ENCODE results near the gene TES. TPM values are rescaled to one million over a fixed set of nuclear protein-coding genes. Genes with fewer than 3 reads are reported as not detected.

TES gene
- total and polyA plus RNA-seq, 2 of the 13 experiments (the other 11 are each of a cell fraction or from before 2014, with no cell fraction given), result 21.6 to 23.0 TPM

DNA sequence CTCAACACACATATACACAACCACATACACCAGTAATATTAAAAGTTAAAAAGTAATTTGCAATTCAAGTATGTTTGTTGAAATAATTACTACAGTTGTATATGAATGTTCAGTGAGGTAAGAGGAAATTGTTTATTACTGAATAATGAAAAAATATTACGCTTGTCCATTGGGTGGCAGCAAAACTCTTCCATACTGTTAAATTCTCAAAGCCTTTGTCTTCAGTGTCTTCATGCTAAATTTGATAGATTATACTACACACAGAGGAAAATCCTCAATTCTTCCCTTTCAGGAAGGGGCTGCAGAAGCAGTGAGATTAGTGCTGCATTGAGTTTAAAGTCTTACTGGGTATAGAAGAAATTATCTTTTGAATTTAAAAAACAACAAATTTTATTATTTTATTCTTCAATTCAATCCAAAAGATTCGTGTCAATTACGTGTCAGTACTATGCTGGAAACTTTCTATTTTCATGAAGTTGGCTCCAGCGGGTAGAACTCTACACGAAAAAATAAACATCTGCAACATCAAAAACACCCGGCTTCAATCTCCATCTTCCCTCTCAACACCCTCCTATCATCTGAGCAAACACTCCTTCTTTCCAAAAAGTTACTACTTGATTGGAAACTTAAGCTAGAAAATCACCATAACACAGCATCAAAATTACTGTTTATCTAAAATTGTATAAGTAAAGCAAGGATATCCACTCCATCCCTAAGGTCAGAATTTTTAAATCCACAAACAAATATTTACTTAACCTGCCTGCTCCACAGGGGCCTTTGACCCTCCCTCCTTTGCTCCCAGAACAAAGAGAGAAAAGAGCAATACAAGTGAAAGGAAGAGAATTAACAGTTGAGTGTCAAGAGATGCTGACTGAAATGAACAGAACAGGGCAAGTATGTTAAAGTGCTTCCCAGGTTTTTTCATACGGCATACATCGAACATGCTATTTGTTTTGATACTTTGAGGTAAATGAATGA lies 37.0 kb upstream of the TES start (continued):
- TF ChIP-seq, protein P1, sequence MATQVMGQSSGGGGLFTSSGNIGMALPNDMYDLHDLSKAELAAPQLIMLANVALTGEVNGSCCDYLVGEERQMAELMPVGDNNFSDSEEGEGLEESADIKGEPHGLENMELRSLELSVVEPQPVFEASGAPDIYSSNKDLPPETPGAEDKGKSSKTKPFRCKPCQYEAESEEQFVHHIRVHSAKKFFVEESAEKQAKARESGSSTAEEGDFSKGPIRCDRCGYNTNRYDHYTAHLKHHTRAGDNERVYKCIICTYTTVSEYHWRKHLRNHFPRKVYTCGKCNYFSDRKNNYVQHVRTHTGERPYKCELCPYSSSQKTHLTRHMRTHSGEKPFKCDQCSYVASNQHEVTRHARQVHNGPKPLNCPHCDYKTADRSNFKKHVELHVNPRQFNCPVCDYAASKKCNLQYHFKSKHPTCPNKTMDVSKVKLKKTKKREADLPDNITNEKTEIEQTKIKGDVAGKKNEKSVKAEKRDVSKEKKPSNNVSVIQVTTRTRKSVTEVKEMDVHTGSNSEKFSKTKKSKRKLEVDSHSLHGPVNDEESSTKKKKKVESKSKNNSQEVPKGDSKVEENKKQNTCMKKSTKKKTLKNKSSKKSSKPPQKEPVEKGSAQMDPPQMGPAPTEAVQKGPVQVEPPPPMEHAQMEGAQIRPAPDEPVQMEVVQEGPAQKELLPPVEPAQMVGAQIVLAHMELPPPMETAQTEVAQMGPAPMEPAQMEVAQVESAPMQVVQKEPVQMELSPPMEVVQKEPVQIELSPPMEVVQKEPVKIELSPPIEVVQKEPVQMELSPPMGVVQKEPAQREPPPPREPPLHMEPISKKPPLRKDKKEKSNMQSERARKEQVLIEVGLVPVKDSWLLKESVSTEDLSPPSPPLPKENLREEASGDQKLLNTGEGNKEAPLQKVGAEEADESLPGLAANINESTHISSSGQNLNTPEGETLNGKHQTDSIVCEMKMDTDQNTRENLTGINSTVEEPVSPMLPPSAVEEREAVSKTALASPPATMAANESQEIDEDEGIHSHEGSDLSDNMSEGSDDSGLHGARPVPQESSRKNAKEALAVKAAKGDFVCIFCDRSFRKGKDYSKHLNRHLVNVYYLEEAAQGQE (IDR thresholded peaks at IDR 0.05; ENCODE audit: borderline replicate concordance in 1 of 2, low read depth in 1 of 2, low read length in 2 of 2), result peak in 1 of 2 experiments; percentile 71; a peak in 1 of 4 replicates
- 0 out of 2 replicates have a peak, but pooled peaks have one; percentile 31 for TF ChIP-seq IRF2 (CRISPR knock-in tag; IDR thresholded peaks at IDR 0.05)
- TF ChIP-seq RNF2 (conservative IDR thresholded peaks at IDR 0.05; ENCODE audit: low read depth), result no peak
- no peak for TF ChIP-seq SOX6 (IDR thresholded peaks at IDR 0.05)
- TF ChIP-seq SOX6 (CRISPR knock-in tag; IDR thresholded peaks at IDR 0.05), result peak; percentile 97
- TF ChIP-seq NR2F1 (CRISPR knock-in tag; IDR thresholded peaks at IDR 0.05), result peak; percentile 88 to 98
- TF ChIP-seq SOX5 (CRISPR knock-in tag; IDR thresholded peaks at IDR 0.05; ENCODE audit: borderline replicate concordance), result peak; percentile 93
- TF ChIP-seq FOXK1 (CRISPR knock-in tag; IDR thresholded peaks at IDR 0.05; ENCODE audit: borderline replicate concordance, low read depth), result peak; percentile 66; the same call in 1 of the 2 replicates
- TF ChIP-seq TEAD3 (CRISPR knock-in tag; optimal IDR thresholded peaks at IDR 0.05; ENCODE audit: borderline replicate concordance), result peak; percentile 50
- TF ChIP-seq SP140L (CRISPR knock-in tag; IDR thresholded peaks at IDR 0.05; ENCODE audit: borderline replicate concordance), result 0 out of 2 replicates have a peak, but pooled peaks have one; percentile 24
- TF ChIP-seq, protein P2, sequence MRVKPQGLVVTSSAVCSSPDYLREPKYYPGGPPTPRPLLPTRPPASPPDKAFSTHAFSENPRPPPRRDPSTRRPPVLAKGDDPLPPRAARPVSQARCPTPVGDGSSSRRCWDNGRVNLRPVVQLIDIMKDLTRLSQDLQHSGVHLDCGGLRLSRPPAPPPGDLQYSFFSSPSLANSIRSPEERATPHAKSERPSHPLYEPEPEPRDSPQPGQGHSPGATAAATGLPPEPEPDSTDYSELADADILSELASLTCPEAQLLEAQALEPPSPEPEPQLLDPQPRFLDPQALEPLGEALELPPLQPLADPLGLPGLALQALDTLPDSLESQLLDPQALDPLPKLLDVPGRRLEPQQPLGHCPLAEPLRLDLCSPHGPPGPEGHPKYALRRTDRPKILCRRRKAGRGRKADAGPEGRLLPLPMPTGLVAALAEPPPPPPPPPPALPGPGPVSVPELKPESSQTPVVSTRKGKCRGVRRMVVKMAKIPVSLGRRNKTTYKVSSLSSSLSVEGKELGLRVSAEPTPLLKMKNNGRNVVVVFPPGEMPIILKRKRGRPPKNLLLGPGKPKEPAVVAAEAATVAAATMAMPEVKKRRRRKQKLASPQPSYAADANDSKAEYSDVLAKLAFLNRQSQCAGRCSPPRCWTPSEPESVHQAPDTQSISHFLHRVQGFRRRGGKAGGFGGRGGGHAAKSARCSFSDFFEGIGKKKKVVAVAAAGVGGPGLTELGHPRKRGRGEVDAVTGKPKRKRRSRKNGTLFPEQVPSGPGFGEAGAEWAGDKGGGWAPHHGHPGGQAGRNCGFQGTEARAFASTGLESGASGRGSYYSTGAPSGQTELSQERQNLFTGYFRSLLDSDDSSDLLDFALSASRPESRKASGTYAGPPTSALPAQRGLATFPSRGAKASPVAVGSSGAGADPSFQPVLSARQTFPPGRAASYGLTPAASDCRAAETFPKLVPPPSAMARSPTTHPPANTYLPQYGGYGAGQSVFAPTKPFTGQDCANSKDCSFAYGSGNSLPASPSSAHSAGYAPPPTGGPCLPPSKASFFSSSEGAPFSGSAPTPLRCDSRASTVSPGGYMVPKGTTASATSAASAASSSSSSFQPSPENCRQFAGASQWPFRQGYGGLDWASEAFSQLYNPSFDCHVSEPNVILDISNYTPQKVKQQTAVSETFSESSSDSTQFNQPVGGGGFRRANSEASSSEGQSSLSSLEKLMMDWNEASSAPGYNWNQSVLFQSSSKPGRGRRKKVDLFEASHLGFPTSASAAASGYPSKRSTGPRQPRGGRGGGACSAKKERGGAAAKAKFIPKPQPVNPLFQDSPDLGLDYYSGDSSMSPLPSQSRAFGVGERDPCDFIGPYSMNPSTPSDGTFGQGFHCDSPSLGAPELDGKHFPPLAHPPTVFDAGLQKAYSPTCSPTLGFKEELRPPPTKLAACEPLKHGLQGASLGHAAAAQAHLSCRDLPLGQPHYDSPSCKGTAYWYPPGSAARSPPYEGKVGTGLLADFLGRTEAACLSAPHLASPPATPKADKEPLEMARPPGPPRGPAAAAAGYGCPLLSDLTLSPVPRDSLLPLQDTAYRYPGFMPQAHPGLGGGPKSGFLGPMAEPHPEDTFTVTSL (CRISPR knock-in tag; IDR thresholded peaks at IDR 0.05; ENCODE audit: borderline replicate concordance), result peak; percentile 93; the same call in 1 of the 2 replicates
- TF ChIP-seq ZNF670 (CRISPR knock-in tag; IDR thresholded peaks at IDR 0.05; ENCODE audit: borderline replicate concordance), result 0 out of 2 replicates have a peak, but pooled peaks have one; percentile 44
- TF ChIP-seq, protein P3, sequence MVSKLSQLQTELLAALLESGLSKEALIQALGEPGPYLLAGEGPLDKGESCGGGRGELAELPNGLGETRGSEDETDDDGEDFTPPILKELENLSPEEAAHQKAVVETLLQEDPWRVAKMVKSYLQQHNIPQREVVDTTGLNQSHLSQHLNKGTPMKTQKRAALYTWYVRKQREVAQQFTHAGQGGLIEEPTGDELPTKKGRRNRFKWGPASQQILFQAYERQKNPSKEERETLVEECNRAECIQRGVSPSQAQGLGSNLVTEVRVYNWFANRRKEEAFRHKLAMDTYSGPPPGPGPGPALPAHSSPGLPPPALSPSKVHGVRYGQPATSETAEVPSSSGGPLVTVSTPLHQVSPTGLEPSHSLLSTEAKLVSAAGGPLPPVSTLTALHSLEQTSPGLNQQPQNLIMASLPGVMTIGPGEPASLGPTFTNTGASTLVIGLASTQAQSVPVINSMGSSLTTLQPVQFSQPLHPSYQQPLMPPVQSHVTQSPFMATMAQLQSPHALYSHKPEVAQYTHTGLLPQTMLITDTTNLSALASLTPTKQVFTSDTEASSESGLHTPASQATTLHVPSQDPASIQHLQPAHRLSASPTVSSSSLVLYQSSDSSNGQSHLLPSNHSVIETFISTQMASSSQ (IDR thresholded peaks at IDR 0.05; ENCODE audit: low read depth), result peak; percentile 76
- TF ChIP-seq, protein P3 (CRISPR knock-in tag; IDR thresholded peaks at IDR 0.05; ENCODE audit: borderline replicate concordance), result peak; percentile 74; the same call in 1 of the 2 replicates

Data from HepG2 (cell line).